HEK293 (cell line): ENCODE measurements around the gene GPR63.
"Not testable (repeated sequence)": the region's sequence is repeated elsewhere in the genome, so short reads cannot be mapped to it uniquely, and the experiment has no call there.

ENCODE experiments used
- CTCF ChIA-PET: fragments of 350-600 bp; formaldehyde crosslinking; extraction: SDS; loops from one replicate; lab custom pipeline; 2021; ENCODE audit warnings: antibody characterized with exemption; lab: Yijun Ruan, JAX
- POLR2A ChIA-PET: fragments of 300-600 bp; formaldehyde crosslinking; extraction: SDS; loops from one replicate; lab custom pipeline; 2020; ENCODE audit warnings: antibody characterized with exemption, inconsistent platforms; lab: Yijun Ruan, JAX
- H3K27ac ChIP-seq: fragments of 200-500 bp; sonication (Bioruptor generic); 2 replicates; pipeline ENCODE4 v1.5.1; 2014; ENCODE audit warnings: low read depth, low read length, control low read depth, inconsistent platforms; ENCODE audit errors: extremely low read depth
- H3K36me3 ChIP-seq, 2 experiments: fragments of 200-500 bp in 1 of 2; sonication (Bioruptor generic) in 1 of 2; 1 replicate in 1 of 2; 2 replicates in 1 of 2; pipeline ENCODE4 v1.5.1; 2014 to 2017; ENCODE audit warnings: inconsistent platforms in 2 of 2, low read length in 2 of 2; ENCODE audit not compliant: control insufficient read depth in 2 of 2, insufficient read depth in 1 of 2
- H3K4me1 ChIP-seq: fragments of 200-500 bp; sonication (Bioruptor generic); 2 replicates; pipeline ENCODE4 v1.5.1; 2014; ENCODE audit warnings: mild to moderate bottlenecking, low read length, inconsistent platforms; ENCODE audit not compliant: control insufficient read depth, insufficient read depth
- H3K4me3 ChIP-seq: 2 replicates; pipeline ENCODE4 v1.5.1; 2011; ENCODE audit warnings: low read depth, mild to moderate bottlenecking, control low read depth, low read length, moderate library complexity
- H3K9me3 ChIP-seq: fragments of 200-500 bp; sonication (Bioruptor generic); 2 replicates; pipeline ENCODE4 v1.5.1; 2014; ENCODE audit warnings: low read depth, low read length, inconsistent platforms; ENCODE audit not compliant: control insufficient read depth, insufficient read depth
- ATF2 ChIP-seq: fragments of 450-650 bp; formaldehyde crosslinking; IDR thresholded peaks from 2 replicates; pipeline ENCODE4 v1.5.1; 2016; ENCODE audit warnings: missing biosample characterization, missing genetic modification characterization, low read depth
- ELK4 ChIP-seq: IDR thresholded peaks from 2 replicates; pipeline ENCODE4 v1.6.1; 2011; ENCODE audit warnings: mild to moderate bottlenecking, low read depth, low read length, borderline replicate concordance
- GLI2 ChIP-seq: fragments of 450-650 bp; formaldehyde crosslinking; IDR thresholded peaks from 2 replicates; pipeline ENCODE4; 2017; ENCODE audit warnings: missing biosample characterization, missing genetic modification characterization, low read depth, borderline replicate concordance
- KLF10 ChIP-seq: fragments of 450-650 bp; IDR thresholded peaks from 2 replicates; pipeline ENCODE4 v1.5.1; 2018; ENCODE audit warnings: missing biosample characterization, mild to moderate bottlenecking, missing genetic modification characterization
- PRDM4 ChIP-seq: fragments of 450-650 bp; formaldehyde crosslinking; IDR thresholded peaks from 2 replicates; pipeline ENCODE4 v1.5.1; 2017; ENCODE audit warnings: missing biosample characterization, missing genetic modification characterization
- PRDM6 ChIP-seq: fragments of 450-650 bp; formaldehyde crosslinking; IDR thresholded peaks from 2 replicates; pipeline ENCODE4 v1.5.1; 2017; ENCODE audit warnings: missing biosample characterization, missing genetic modification characterization
- ZBTB17 ChIP-seq: fragments of 450-650 bp; formaldehyde crosslinking; IDR thresholded peaks from 2 replicates; pipeline ENCODE4 v1.5.1; 2016; ENCODE audit warnings: missing biosample characterization, missing genetic modification characterization
- ZNF114 ChIP-seq: fragments of 450-650 bp; formaldehyde crosslinking; IDR thresholded peaks from 2 replicates; pipeline ENCODE4 v1.5.0; 2017; ENCODE audit warnings: missing biosample characterization, missing genetic modification characterization
- ZNF292 ChIP-seq: fragments of 450-650 bp; formaldehyde crosslinking; IDR thresholded peaks from 2 replicates; pipeline ENCODE4 v1.5.1; 2016; ENCODE audit warnings: low read depth, missing biosample characterization, missing genetic modification characterization, borderline replicate concordance
- ZNF362 ChIP-seq: fragments of 450-650 bp; formaldehyde crosslinking; IDR thresholded peaks from 2 replicates; pipeline ENCODE4 v1.5.1; 2016; ENCODE audit warnings: missing biosample characterization, missing genetic modification characterization
- ZNF416 ChIP-seq: fragments of 450-650 bp; formaldehyde crosslinking; IDR thresholded peaks from 2 replicates; pipeline ENCODE4 v1.5.1; 2016; ENCODE audit warnings: missing biosample characterization, missing genetic modification characterization
- ZNF561 ChIP-seq: fragments of 450-650 bp; IDR thresholded peaks from 2 replicates; pipeline ENCODE4 v1.5.1; 2018; ENCODE audit warnings: missing biosample characterization, missing genetic modification characterization, borderline replicate concordance
- ZNF585B ChIP-seq: fragments of 450-650 bp; formaldehyde crosslinking; IDR thresholded peaks from 2 replicates; pipeline ENCODE4 v1.5.1; 2016; ENCODE audit warnings: missing biosample characterization, missing genetic modification characterization
- ZNF660 ChIP-seq: fragments of 450-650 bp; IDR thresholded peaks from 2 replicates; pipeline ENCODE4 v1.5.1; 2018; ENCODE audit warnings: missing biosample characterization, mild to moderate bottlenecking, missing genetic modification characterization
- ZSCAN23 ChIP-seq: fragments of 450-650 bp; formaldehyde crosslinking; IDR thresholded peaks from 2 replicates; pipeline ENCODE4 v1.5.1; 2016; ENCODE audit warnings: missing biosample characterization, missing genetic modification characterization

GPR63 gene

GRCh38 chr6:96886519-96886918 is 49.2 kb upstream of the GPR63 start:
- no peak overlapping the region for H3K4me3 ChIP-seq
- TF ChIP-seq ZNF561, result no peak
- TF ChIP-seq ZNF114 (tag by site-specific recombination), result no peak
- no peak for TF ChIP-seq ATF2 (tag by site-specific recombination)
- TF ChIP-seq ZNF585B, result no peak
- ChIA-PET POLR2A (no interaction called here), CTCF (interaction anchor here (1.4 kb wide), 1 partner anchor 10 kb away, joined by 6 read pairs; no protein-coding TSS in a partner anchor)
- H3K4me1 ChIP-seq, result peaks cover 6% of the 10 kb centered on the region; the same call in 1 of the 2 replicates
- no peaks in the 10 kb centered on the region for H3K9me3 ChIP-seq
- no peak overlapping the region for H3K27ac ChIP-seq
- H3K36me3 ChIP-seq, result peaks cover 12 to 20% of the 10 kb centered on the region in 2 experiments; a peak in 2 of 3 replicates

GRCh38 chr6:96885187-96885631 is 47.9 kb upstream of the GPR63 start:
- H3K27ac ChIP-seq, H3K36me3 ChIP-seq, H3K4me1 ChIP-seq, H3K4me3 ChIP-seq, H3K9me3 ChIP-seq: not testable (repeated sequence)
- CTCF ChIA-PET, result interaction anchor here (0.7 to 1.4 kb wide), 3 partner anchors 12 to 100 kb away, joined by 3 to 7 read pairs (median 6); no protein-coding TSS in a partner anchor
- POLR2A ChIA-PET, result interaction anchor here (0.7 to 1.0 kb wide), 2 partner anchors 13 to 48 kb away, joined by 3 read pairs; partner anchors contain the start of gene GPR63
- TF ChIP-seq ZNF362 (tag by site-specific recombination) (0 out of 2 replicates have a peak, but pooled peaks have one; percentile 16), ZBTB17 (0 out of 2 replicates have a peak, but pooled peaks have one; percentile 17)

- ChIA-PET POLR2A (no interaction called here), CTCF (interaction anchor here (0.6 kb wide), 1 partner anchor 272 kb away, joined by 4 read pairs; no protein-coding TSS in a partner anchor)
- no peaks in the 10 kb centered on the region for H3K36me3 ChIP-seq
- H3K4me3 ChIP-seq, result no peak overlapping the region
- TF ChIP-seq PRDM6 (tag by site-specific recombination) (peak; percentile 73), PRDM4 (tag by site-specific recombination) (no peak)
- H3K9me3 ChIP-seq, result no peaks in the 10 kb centered on the region
- peaks cover 8% of the 10 kb centered on the region; the same call in 1 of the 2 replicates for H3K4me1 ChIP-seq
- no peak overlapping the region for H3K27ac ChIP-seq
Observed at GRCh38 chr6:96878143-96878542, 40.9 kb upstream of the GPR63 start.

GRCh38 chr6:96876886-96877545 is 39.7 kb upstream of the GPR63 start:
- POLR2A ChIA-PET, result no interaction called here
- CTCF ChIA-PET, result interaction anchor here (0.6 kb wide), 1 partner anchor 310 kb away, joined by 3 read pairs; no protein-coding TSS in a partner anchor
- no peak overlapping the region for H3K4me3 ChIP-seq
- H3K36me3 ChIP-seq, result no peaks in the 10 kb centered on the region
- no peaks in the 10 kb centered on the region for H3K9me3 ChIP-seq
- 0 out of 2 replicates have a peak, but pooled peaks cover 2% of the 10 kb centered on the region for H3K4me1 ChIP-seq
- H3K27ac ChIP-seq, result no peak overlapping the region
- TF ChIP-seq ZNF561 (no peak), KLF10 (no peak), ZSCAN23 (tag by site-specific recombination) (no peak), ZNF416 (tag by site-specific recombination) (no peak), GLI2 (tag by site-specific recombination) (no peak), ZNF660 (no peak), ELK4 (no peak), ZNF292 (tag by site-specific recombination) (no peak)
